HCT116 (cell line): ENCODE data around the gene ATP6V1B1. TPM values are rescaled to one million over a fixed set of nuclear protein-coding genes. Genes with fewer than 3 reads are reported as not detected.

Experiments used
- ATAC-seq: fragments of 200-7000 bp; cut with Tn5 transposase; 2 replicates; pipeline ENCODE4 v1.9.1; 2020; ENCODE audit warnings: mild to moderate bottlenecking, moderate library complexity
- BruUV-seq: library from RNA; stranded (reverse); fragments of 400-500 nt; replicated peaks from 2 replicates; lab custom pipeline; 2021; lab: Mats Ljungman, UMichigan
- CTCF ChIA-PET: fragments of 300-600 bp; sonication (Branson Sonifier 250); formaldehyde crosslinking; loops from one replicate; lab custom pipeline; 2021; ENCODE audit warnings: antibody characterized with exemption; lab: Charles Lee
- POLR2A ChIA-PET: fragments of 300-600, 350-600 bp; sonication (Branson Sonifier 250); formaldehyde crosslinking; loops from one replicate; lab custom pipeline; 2021; ENCODE audit warnings: antibody characterized with exemption; lab: Charles Lee
- RAD21 ChIA-PET, 2 experiments: fragments of 300-600 bp; sonication (Branson Sonifier 250); formaldehyde crosslinking; loops; one replicate each; lab custom pipeline; 2023; ENCODE audit warnings: low total read pairs in 2 of 2; ENCODE audit not compliant: uncharacterized antibody in 2 of 2, unreplicated experiment in 2 of 2, low non-redundant PET in 1 of 2; lab: Charles Lee
- DNase-seq: peaks from one replicate; pipeline ENCODE4 v3.0.0-alpha.2; 2010; ENCODE audit warnings: low read depth, low spot score
- H2AFZ ChIP-seq: fragments of 200-600 bp; shearing (Covaris generic), sonication (generic); 2 replicates; pipeline ENCODE4 v1.6.1; 2017; ENCODE audit warnings: low read depth, mixed run types, mixed read lengths, antibody characterized with exemption, low read length; ENCODE audit not compliant: poor library complexity, severe bottlenecking
- H3K27ac ChIP-seq: 2 replicates; pipeline ENCODE4 v1.5.1; 2012; ENCODE audit warnings: low read depth, low read length
- H3K27me3 ChIP-seq: fragments of 200-600 bp; sonication (generic); 2 replicates; pipeline ENCODE4 v1.6.1; 2016; ENCODE audit warnings: mixed run types, low read length, mixed read lengths; ENCODE audit not compliant: insufficient read depth
- H3K36me3 ChIP-seq, 2 experiments: fragments of 200-500 bp in 1 of 2; fragments of 200-600 bp in 1 of 2; sonication (Bioruptor generic) in 1 of 2; sonication (generic) in 1 of 2; 2 replicates each; pipeline versions ENCODE4 v1.5.1 to v1.6.1; 2014 to 2016; ENCODE audit warnings: low read length in 2 of 2, inconsistent platforms in 1 of 2, mixed read lengths in 1 of 2, mixed run types in 1 of 2; ENCODE audit not compliant: insufficient read depth in 2 of 2, control insufficient read depth in 1 of 2
- H3K4me1 ChIP-seq, 2 experiments: fragments of 200-600 bp in 1 of 2; sonication (generic) in 1 of 2; 2 replicates each; pipeline versions ENCODE4 v1.5.1 to v1.6.1; 2012 to 2017; ENCODE audit warnings: low read length in 2 of 2, inconsistent platforms in 1 of 2, mild to moderate bottlenecking in 1 of 2, mixed read lengths in 1 of 2, mixed run types in 1 of 2, moderate library complexity in 1 of 2; ENCODE audit not compliant: insufficient read depth in 2 of 2, control insufficient read depth in 1 of 2
- H3K4me2 ChIP-seq: fragments of 200-600 bp; sonication (generic); 2 replicates; pipeline ENCODE4 v1.6.1; 2017; ENCODE audit warnings: mixed run types, low read length, mixed read lengths
- H3K4me3 ChIP-seq, 2 experiments: fragments of 200-600 bp in 1 of 2; sonication (generic) in 1 of 2; replicated peaks in 1 of 2; 2 replicates each; pipeline ENCODE4 v1.5.1; 2011 to 2016; ENCODE audit warnings: low read length in 2 of 2, control low read depth in 1 of 2, low read depth in 1 of 2, mild to moderate bottlenecking in 1 of 2, mixed read lengths in 1 of 2, mixed run types in 1 of 2
- H3K79me2 ChIP-seq: fragments of 200-600 bp; sonication (generic); 2 replicates; pipeline ENCODE4 v1.6.1; 2017; ENCODE audit warnings: mild to moderate bottlenecking, mixed run types, low read length, moderate library complexity, mixed read lengths; ENCODE audit not compliant: insufficient read depth
- H3K9ac ChIP-seq: fragments of 200-600 bp; sonication (generic); 2 replicates; pipeline ENCODE4 v1.6.1; 2016; ENCODE audit warnings: low read length, mixed read lengths
- H3K9me2 ChIP-seq: fragments of 200-600 bp; sonication (generic), shearing (Covaris generic); 2 replicates; pipeline ENCODE4 v1.6.1; 2017; ENCODE audit warnings: mixed run types, mild to moderate bottlenecking, moderate library complexity; ENCODE audit not compliant: insufficient read depth
- H3K9me3 ChIP-seq, 2 experiments: fragments of 200-500 bp in 1 of 2; fragments of 200-600 bp in 1 of 2; sonication (Bioruptor generic) in 1 of 2; sonication (generic) in 1 of 2; 2 replicates each; pipeline ENCODE4 v1.6.1; 2014 to 2017; ENCODE audit warnings: low read length in 2 of 2, mixed read lengths in 2 of 2, inconsistent platforms in 1 of 2, low read depth in 1 of 2, mild to moderate bottlenecking in 1 of 2, mixed run types in 1 of 2, moderate library complexity in 1 of 2; ENCODE audit not compliant: control insufficient read depth in 1 of 2, insufficient read depth in 1 of 2
- H4K20me1 ChIP-seq: fragments of 200-600 bp; sonication (generic), shearing (Covaris generic); 2 replicates; pipeline ENCODE4 v1.6.1; 2017; ENCODE audit warnings: mixed run types, mild to moderate bottlenecking, moderate library complexity; ENCODE audit not compliant: insufficient read depth
- CBX3 ChIP-seq: IDR thresholded peaks from 2 replicates; pipeline ENCODE4 v1.6.1; 2012; ENCODE audit warnings: low read depth
- EGR1 ChIP-seq: IDR thresholded peaks from 2 replicates; pipeline ENCODE4 v1.6.1; 2012; ENCODE audit warnings: low read depth
- EZH2phosphoT487 ChIP-seq: fragments of 200-600 bp; IDR thresholded peaks from 2 replicates; pipeline ENCODE4 v1.6.1; 2018; ENCODE audit warnings: antibody characterized with exemption, borderline replicate concordance
- POLR2A ChIP-seq: IDR thresholded peaks from 2 replicates; pipeline ENCODE4 v1.7.0; 2011; ENCODE audit warnings: borderline replicate concordance; ENCODE audit not compliant: insufficient read depth, insufficient read length; ENCODE audit errors: extremely low read depth
- POLR2AphosphoS5 ChIP-seq: IDR thresholded peaks from 2 replicates; pipeline ENCODE4 v1.6.1; 2011; ENCODE audit warnings: mild to moderate bottlenecking, low read depth, low read length, moderate library complexity
- SIN3A ChIP-seq: IDR thresholded peaks from 2 replicates; pipeline ENCODE4 v1.6.1; 2012; ENCODE audit warnings: low read depth
- SP1 ChIP-seq: IDR thresholded peaks from 2 replicates; pipeline ENCODE4 v1.6.1; 2012; ENCODE audit warnings: low read depth
- SRF ChIP-seq: IDR thresholded peaks from 2 replicates; pipeline ENCODE4 v1.6.1; 2012; ENCODE audit warnings: low read depth
- TCF7L2 ChIP-seq: IDR thresholded peaks from 2 replicates; pipeline ENCODE4 v1.7.0; 2011; ENCODE audit warnings: borderline replicate concordance, inconsistent platforms; ENCODE audit not compliant: insufficient read depth, insufficient read length; ENCODE audit errors: extremely low read depth
- ZFX ChIP-seq: fragments of 450-650 bp; IDR thresholded peaks from 2 replicates; pipeline ENCODE4 v1.6.1; 2017
- ZNF274 ChIP-seq: fragments of 200-500 bp; sonication (Bioruptor generic); IDR thresholded peaks from 2 replicates; pipeline ENCODE4 v1.6.1; 2014; ENCODE audit warnings: mild to moderate bottlenecking, low read depth, low read length, inconsistent platforms
- intact Hi-C: fragments of 100-400 bp; cut with micrococcal nuclease; formaldehyde crosslinking; loops from 2 replicates; pipeline ENCODE4 v1.10.0; 2022
- total RNA-seq: library from RNA; stranded (reverse); gene quantifications from one replicate; pipeline ENCODE4 v1.2.1, GENCODE V29; 2021; ENCODE audit not compliant: unreplicated experiment
- TF ChIP-seq, protein P1 (sequence below): IDR thresholded peaks from 2 replicates; pipeline ENCODE4 v1.6.1; 2011; ENCODE audit warnings: mild to moderate bottlenecking, low read length, moderate library complexity; ENCODE audit not compliant: insufficient replicate concordance; ENCODE audit errors: extremely low read depth
- TF ChIP-seq, protein P2 (sequence below): IDR thresholded peaks from 2 replicates; pipeline ENCODE4 v1.6.1; 2012; ENCODE audit warnings: low read depth

Gene ATP6V1B1
- total RNA-seq, 1 experiment from 2014 or later = 0.74 TPM

DNA sequence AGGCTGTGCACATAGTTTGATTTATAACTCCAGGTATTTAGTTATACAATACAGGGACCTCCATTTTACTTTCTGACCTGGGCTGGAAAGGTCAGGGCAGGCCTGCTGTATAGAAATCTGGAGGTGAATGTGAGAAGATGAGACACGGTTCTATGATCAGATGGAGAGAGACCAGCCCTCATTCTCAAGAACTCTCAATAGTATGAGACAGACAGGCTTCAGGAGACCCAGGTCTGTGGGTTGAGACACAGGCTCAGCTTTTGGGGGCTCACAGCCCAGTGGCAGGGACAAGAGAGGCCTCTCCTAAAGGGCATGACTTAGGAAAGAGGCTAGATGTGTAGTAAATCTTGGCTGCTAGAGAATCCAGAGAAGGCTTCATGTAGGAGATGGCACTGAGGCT is 719 bp upstream of the ATP6V1B1 start:
- H3K79me2 ChIP-seq = no peaks in the 10 kb centered on the region
- H3K4me1 ChIP-seq = peaks cover 0 to 4% of the 10 kb centered on the region in 2 experiments; a peak in 1 of 4 replicates
- no peak overlapping the region for H3K9ac ChIP-seq
- TF ChIP-seq SP1 = no peak
- TF ChIP-seq, protein P1, sequence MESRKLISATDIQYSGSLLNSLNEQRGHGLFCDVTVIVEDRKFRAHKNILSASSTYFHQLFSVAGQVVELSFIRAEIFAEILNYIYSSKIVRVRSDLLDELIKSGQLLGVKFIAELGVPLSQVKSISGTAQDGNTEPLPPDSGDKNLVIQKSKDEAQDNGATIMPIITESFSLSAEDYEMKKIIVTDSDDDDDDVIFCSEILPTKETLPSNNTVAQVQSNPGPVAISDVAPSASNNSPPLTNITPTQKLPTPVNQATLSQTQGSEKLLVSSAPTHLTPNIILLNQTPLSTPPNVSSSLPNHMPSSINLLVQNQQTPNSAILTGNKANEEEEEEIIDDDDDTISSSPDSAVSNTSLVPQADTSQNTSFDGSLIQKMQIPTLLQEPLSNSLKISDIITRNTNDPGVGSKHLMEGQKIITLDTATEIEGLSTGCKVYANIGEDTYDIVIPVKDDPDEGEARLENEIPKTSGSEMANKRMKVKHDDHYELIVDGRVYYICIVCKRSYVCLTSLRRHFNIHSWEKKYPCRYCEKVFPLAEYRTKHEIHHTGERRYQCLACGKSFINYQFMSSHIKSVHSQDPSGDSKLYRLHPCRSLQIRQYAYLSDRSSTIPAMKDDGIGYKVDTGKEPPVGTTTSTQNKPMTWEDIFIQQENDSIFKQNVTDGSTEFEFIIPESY = no peak
- TF ChIP-seq TCF7L2 = no peak
- no peak for TF ChIP-seq ZFX
- no peak for TF ChIP-seq CBX3
- no peak for TF ChIP-seq POLR2A
- TF ChIP-seq ZNF274 = no peak
- no peak for TF ChIP-seq SIN3A
- TF ChIP-seq SRF = no peak
- no peak for TF ChIP-seq EGR1
- TF ChIP-seq POLR2AphosphoS5 = no peak
- no peak for TF ChIP-seq EZH2phosphoT487
- TF ChIP-seq, protein P2, sequence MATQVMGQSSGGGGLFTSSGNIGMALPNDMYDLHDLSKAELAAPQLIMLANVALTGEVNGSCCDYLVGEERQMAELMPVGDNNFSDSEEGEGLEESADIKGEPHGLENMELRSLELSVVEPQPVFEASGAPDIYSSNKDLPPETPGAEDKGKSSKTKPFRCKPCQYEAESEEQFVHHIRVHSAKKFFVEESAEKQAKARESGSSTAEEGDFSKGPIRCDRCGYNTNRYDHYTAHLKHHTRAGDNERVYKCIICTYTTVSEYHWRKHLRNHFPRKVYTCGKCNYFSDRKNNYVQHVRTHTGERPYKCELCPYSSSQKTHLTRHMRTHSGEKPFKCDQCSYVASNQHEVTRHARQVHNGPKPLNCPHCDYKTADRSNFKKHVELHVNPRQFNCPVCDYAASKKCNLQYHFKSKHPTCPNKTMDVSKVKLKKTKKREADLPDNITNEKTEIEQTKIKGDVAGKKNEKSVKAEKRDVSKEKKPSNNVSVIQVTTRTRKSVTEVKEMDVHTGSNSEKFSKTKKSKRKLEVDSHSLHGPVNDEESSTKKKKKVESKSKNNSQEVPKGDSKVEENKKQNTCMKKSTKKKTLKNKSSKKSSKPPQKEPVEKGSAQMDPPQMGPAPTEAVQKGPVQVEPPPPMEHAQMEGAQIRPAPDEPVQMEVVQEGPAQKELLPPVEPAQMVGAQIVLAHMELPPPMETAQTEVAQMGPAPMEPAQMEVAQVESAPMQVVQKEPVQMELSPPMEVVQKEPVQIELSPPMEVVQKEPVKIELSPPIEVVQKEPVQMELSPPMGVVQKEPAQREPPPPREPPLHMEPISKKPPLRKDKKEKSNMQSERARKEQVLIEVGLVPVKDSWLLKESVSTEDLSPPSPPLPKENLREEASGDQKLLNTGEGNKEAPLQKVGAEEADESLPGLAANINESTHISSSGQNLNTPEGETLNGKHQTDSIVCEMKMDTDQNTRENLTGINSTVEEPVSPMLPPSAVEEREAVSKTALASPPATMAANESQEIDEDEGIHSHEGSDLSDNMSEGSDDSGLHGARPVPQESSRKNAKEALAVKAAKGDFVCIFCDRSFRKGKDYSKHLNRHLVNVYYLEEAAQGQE = no peak
- ATAC-seq = no peak
- H3K4me3 ChIP-seq = no peak overlapping the region
- POLR2A ChIA-PET = no interaction called here
- no peak for DNase-seq
- H3K36me3 ChIP-seq = no peaks in the 10 kb centered on the region
- CTCF ChIA-PET = interaction anchor here (1.0 to 2.7 kb wide), 2 partner anchors 13 to 15 kb away, joined by 3 to 17 read pairs; no protein-coding TSS in a partner anchor
- no peaks in the 10 kb centered on the region for H3K9me2 ChIP-seq
- no peaks in the 10 kb centered on the region for H4K20me1 ChIP-seq
- H3K27me3 ChIP-seq = no peaks in the 10 kb centered on the region
- RAD21 ChIA-PET = no interaction called here
- no peak overlapping the region for H2AFZ ChIP-seq
- BruUV-seq = no TSS peak
- intact Hi-C loops = no loop called here
- no peaks in the 10 kb centered on the region for H3K9me3 ChIP-seq
- no peak overlapping the region for H3K27ac ChIP-seq
- no peak overlapping the region for H3K4me2 ChIP-seq
